ENCODE measurements around the gene FUT4.
"Not testable (repeated sequence)": the region's sequence is repeated elsewhere in the genome, so short reads cannot be mapped to it uniquely, and the experiment has no call there.

DNA sequence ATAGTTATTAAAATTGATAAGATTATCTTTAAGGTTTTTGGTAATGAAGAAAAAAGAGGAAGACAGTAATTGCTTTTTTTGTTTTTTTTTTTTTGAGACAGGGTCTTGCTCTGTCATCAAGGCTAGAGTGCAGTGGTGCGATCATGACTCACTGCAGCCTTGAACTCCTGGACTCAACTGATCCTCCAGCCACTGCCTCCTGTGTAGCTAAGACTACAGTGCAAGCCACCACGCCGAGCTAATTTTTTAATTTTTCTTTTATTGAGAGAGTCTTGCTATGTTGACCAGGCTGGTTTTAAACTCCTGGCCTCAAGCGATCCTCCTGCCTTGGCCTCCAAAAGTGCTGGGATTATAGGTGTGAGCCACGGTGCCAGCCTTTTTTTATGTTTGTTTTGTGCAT, 37.2 kb upstream of the FUT4 start:
- TF ChIP-seq SUZ12 (IDR thresholded peaks at IDR 0.05; ENCODE audit: extremely low read depth, insufficient read depth, insufficient read length); ZNF274 (IDR thresholded peaks at IDR 0.05; ENCODE audit: low read depth, low read length): not testable (repeated sequence)
